HepG2 (cell line): ENCODE measurements around the gene LAMP1. TPM values are rescaled to one million over a fixed set of nuclear protein-coding genes. Genes with fewer than 3 reads are reported as not detected.

Experiments used
- ASH2L ChIP-seq: fragments of 300-600, 200-600 bp; sonication (generic); IDR thresholded peaks from 2 replicates; pipeline ENCODE4 v1.7.0; 2017; ENCODE audit warnings: low read depth, mild to moderate bottlenecking, moderate library complexity, mixed read lengths, low read length; ENCODE audit not compliant: insufficient read length
- CENPT ChIP-seq: sonication (generic); formaldehyde crosslinking; IDR thresholded peaks from 2 replicates; pipeline ENCODE4 v1.8.0; 2022; ENCODE audit warnings: low read depth, mild to moderate bottlenecking, moderate library complexity, missing genetic modification reagents
- DR1 ChIP-seq: sonication (generic); formaldehyde crosslinking; IDR thresholded peaks from 2 replicates; pipeline ENCODE4 v1.8.0; 2021; ENCODE audit warnings: mild to moderate bottlenecking, missing genetic modification reagents, inconsistent platforms
- HMG20A ChIP-seq: IDR thresholded peaks from 2 replicates; pipeline ENCODE4 v1.6.1; 2016; ENCODE audit warnings: borderline replicate concordance
- HOXA7 ChIP-seq: sonication (generic); formaldehyde crosslinking; IDR thresholded peaks from 2 replicates; pipeline ENCODE4 v1.8.1; 2022; ENCODE audit warnings: mild to moderate bottlenecking, missing genetic modification reagents, moderate library complexity
- KDM6A ChIP-seq: IDR thresholded peaks from 2 replicates; pipeline ENCODE4 v1.6.1; 2016; ENCODE audit warnings: low read depth
- MTF1 ChIP-seq: sonication (generic); formaldehyde crosslinking; IDR thresholded peaks from 2 replicates; pipeline ENCODE4 v1.5.0; 2020; ENCODE audit warnings: missing genetic modification reagents
- PRPF4 ChIP-seq: fragments of 200-400 bp; formaldehyde crosslinking; IDR thresholded peaks from 2 replicates; pipeline ENCODE4 v1.6.1; 2016; ENCODE audit warnings: low read length, low read depth; ENCODE audit not compliant: poor library complexity, severe bottlenecking
- RAD51 ChIP-seq: fragments of 450-650 bp; IDR thresholded peaks from 2 replicates; pipeline ENCODE4 v1.6.1; 2016; ENCODE audit warnings: borderline replicate concordance
- TBX3 ChIP-seq: fragments of 450-650 bp; IDR thresholded peaks from 2 replicates; pipeline ENCODE4 v1.6.1; 2017; ENCODE audit warnings: antibody characterized with exemption, mild to moderate bottlenecking, inconsistent platforms, borderline replicate concordance
- YY1 ChIP-seq: IDR thresholded peaks from 2 replicates; pipeline ENCODE4 v1.6.1; 2011; ENCODE audit warnings: low read length, low read depth, moderate library complexity, mild to moderate bottlenecking; ENCODE audit not compliant: insufficient read depth, insufficient replicate concordance
- ZNF790 ChIP-seq: sonication (generic); formaldehyde crosslinking; IDR thresholded peaks from 2 replicates; pipeline ENCODE4 v1.8.0; 2022; ENCODE audit warnings: missing genetic modification reagents, mild to moderate bottlenecking, borderline replicate concordance
- ZNF83 ChIP-seq: sonication (generic); formaldehyde crosslinking; IDR thresholded peaks from 2 replicates; pipeline ENCODE4 v1.4.0; 2020; ENCODE audit warnings: missing genetic modification reagents, mild to moderate bottlenecking, borderline replicate concordance
- ZNF850 ChIP-seq: sonication (generic); formaldehyde crosslinking; conservative IDR thresholded peaks from 2 replicates; pipeline ENCODE4 v1.9.0; 2021; ENCODE audit warnings: mild to moderate bottlenecking, missing genetic modification reagents
- polyA plus RNA-seq, 8 experiments: library from polyadenylated mRNA; depleted of rRNA in 3 of 8; stranded (reverse) in 7 of 8; unstranded in 1 of 8; fragments of >200 nt; fragmentation: Illumina TruSeq in 4 of 8; extraction: Trizol in 4 of 8; gene quantifications; 2 replicates each; pipeline versions ENCODE4 v1.2.1 to v1.2.3, GENCODE V29; 2011 to 2016; ENCODE audit warnings: low read depth in 4 of 8, missing spikeins in 1 of 8, mixed read lengths in 1 of 8; ENCODE audit not compliant: insufficient read depth in 1 of 8
- total RNA-seq, 5 experiments: library from RNA; depleted of rRNA; stranded (reverse); fragments of >200 nt; fragmentation: Illumina TruSeq; extraction: Trizol; gene quantifications; 2 replicates each; pipeline ENCODE4 v1.2.3, GENCODE V29; 2016; ENCODE audit warnings: low read depth in 1 of 5
- TF ChIP-seq, protein P1 (sequence below): sonication (generic); formaldehyde crosslinking; IDR thresholded peaks from 2 replicates; pipeline ENCODE4 v1.8.1; 2023; ENCODE audit warnings: mild to moderate bottlenecking, missing genetic modification reagents
- TF ChIP-seq, protein P2 (sequence below): sonication (generic); formaldehyde crosslinking; IDR thresholded peaks from 2 replicates; pipeline ENCODE4 v1.4.0; 2020; ENCODE audit warnings: low read depth, mild to moderate bottlenecking, missing genetic modification reagents
- TF ChIP-seq, protein P3 (sequence below): conservative IDR thresholded peaks from 2 replicates; pipeline ENCODE4 v1.6.1; 2018; ENCODE audit warnings: missing genetic modification reagents
- TF ChIP-seq, protein P4 (sequence below): sonication (generic); formaldehyde crosslinking; IDR thresholded peaks from 2 replicates; pipeline ENCODE4 v1.5.1; 2020; ENCODE audit warnings: missing genetic modification reagents, mild to moderate bottlenecking, borderline replicate concordance
- TF ChIP-seq, protein P5 (sequence below): sonication (generic); formaldehyde crosslinking; IDR thresholded peaks from 2 replicates; pipeline ENCODE4 v1.4.0; 2020; ENCODE audit warnings: mild to moderate bottlenecking, low read depth, missing genetic modification reagents
- TF ChIP-seq, protein P6 (sequence below): sonication (generic); formaldehyde crosslinking; IDR thresholded peaks from 2 replicates; pipeline ENCODE4 v1.5.0; 2020; ENCODE audit warnings: missing genetic modification reagents, mild to moderate bottlenecking, borderline replicate concordance

LAMP1 gene
- total and polyA plus RNA-seq, 2 of the 13 experiments (the other 11 are each of a cell fraction or from before 2014, with no cell fraction given): 103 to 112 TPM

DNA sequence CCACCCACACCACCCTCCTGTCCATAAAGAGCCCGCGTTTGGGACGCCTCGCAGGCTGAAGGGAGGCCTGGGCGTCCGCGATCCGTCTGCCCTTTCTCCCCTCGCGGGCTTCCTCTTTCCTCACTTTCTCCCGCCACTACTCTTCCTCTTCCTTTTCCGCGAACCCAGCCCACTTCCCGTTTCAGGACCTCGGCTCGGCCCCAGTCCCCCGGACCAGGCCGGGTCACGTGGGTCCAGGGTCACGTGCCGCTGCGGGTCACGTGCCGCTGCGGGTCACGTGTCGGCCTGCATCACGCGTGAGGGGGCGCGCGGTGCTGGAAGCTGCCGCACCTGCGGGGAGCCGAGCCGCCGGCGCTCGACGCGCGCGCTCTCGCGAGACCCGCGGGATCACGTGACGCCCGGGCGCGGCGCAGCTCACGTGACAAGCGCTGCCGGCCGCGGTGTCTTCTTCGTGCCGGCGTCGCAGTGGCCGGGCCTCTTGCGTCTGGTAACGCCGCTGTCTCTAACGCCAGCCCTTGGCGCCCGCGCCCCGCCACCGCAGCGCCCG, at the start of gene LAMP1 (continued):
- TF ChIP-seq, protein P1, sequence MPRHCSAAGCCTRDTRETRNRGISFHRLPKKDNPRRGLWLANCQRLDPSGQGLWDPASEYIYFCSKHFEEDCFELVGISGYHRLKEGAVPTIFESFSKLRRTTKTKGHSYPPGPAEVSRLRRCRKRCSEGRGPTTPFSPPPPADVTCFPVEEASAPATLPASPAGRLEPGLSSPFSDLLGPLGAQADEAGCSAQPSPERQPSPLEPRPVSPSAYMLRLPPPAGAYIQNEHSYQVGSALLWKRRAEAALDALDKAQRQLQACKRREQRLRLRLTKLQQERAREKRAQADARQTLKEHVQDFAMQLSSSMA: peak; percentile 96
- peak; percentile 75 for TF ChIP-seq TBX3
- no peak; the same call in 1 of the 2 replicates for TF ChIP-seq KDM6A (CRISPR knock-in tag)
- TF ChIP-seq, protein P2, sequence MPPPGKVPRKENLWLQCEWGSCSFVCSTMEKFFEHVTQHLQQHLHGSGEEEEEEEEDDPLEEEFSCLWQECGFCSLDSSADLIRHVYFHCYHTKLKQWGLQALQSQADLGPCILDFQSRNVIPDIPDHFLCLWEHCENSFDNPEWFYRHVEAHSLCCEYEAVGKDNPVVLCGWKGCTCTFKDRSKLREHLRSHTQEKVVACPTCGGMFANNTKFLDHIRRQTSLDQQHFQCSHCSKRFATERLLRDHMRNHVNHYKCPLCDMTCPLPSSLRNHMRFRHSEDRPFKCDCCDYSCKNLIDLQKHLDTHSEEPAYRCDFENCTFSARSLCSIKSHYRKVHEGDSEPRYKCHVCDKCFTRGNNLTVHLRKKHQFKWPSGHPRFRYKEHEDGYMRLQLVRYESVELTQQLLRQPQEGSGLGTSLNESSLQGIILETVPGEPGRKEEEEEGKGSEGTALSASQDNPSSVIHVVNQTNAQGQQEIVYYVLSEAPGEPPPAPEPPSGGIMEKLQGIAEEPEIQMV (CRISPR knock-in tag): peak; percentile 99
- TF ChIP-seq ZNF850 (CRISPR knock-in tag): no peak
- TF ChIP-seq ZNF790 (CRISPR knock-in tag): peak; percentile 90; the same call in 1 of the 2 replicates
- TF ChIP-seq MTF1: no peak
- TF ChIP-seq HMG20A (CRISPR knock-in tag): peak; percentile 49
- TF ChIP-seq, protein P3, sequence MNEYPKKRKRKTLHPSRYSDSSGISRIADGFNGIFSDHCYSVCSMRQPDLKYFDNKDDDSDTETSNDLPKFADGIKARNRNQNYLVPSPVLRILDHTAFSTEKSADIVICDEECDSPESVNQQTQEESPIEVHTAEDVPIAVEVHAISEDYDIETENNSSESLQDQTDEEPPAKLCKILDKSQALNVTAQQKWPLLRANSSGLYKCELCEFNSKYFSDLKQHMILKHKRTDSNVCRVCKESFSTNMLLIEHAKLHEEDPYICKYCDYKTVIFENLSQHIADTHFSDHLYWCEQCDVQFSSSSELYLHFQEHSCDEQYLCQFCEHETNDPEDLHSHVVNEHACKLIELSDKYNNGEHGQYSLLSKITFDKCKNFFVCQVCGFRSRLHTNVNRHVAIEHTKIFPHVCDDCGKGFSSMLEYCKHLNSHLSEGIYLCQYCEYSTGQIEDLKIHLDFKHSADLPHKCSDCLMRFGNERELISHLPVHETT (CRISPR knock-in tag): peak; percentile 98
- TF ChIP-seq PRPF4: no peak
- TF ChIP-seq RAD51: peak; percentile 100
- TF ChIP-seq, protein P4, sequence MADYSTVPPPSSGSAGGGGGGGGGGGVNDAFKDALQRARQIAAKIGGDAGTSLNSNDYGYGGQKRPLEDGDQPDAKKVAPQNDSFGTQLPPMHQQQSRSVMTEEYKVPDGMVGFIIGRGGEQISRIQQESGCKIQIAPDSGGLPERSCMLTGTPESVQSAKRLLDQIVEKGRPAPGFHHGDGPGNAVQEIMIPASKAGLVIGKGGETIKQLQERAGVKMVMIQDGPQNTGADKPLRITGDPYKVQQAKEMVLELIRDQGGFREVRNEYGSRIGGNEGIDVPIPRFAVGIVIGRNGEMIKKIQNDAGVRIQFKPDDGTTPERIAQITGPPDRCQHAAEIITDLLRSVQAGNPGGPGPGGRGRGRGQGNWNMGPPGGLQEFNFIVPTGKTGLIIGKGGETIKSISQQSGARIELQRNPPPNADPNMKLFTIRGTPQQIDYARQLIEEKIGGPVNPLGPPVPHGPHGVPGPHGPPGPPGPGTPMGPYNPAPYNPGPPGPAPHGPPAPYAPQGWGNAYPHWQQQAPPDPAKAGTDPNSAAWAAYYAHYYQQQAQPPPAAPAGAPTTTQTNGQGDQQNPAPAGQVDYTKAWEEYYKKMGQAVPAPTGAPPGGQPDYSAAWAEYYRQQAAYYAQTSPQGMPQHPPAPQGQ (CRISPR knock-in tag): no peak; the same call in 1 of the 2 replicates
- TF ChIP-seq, protein P5, sequence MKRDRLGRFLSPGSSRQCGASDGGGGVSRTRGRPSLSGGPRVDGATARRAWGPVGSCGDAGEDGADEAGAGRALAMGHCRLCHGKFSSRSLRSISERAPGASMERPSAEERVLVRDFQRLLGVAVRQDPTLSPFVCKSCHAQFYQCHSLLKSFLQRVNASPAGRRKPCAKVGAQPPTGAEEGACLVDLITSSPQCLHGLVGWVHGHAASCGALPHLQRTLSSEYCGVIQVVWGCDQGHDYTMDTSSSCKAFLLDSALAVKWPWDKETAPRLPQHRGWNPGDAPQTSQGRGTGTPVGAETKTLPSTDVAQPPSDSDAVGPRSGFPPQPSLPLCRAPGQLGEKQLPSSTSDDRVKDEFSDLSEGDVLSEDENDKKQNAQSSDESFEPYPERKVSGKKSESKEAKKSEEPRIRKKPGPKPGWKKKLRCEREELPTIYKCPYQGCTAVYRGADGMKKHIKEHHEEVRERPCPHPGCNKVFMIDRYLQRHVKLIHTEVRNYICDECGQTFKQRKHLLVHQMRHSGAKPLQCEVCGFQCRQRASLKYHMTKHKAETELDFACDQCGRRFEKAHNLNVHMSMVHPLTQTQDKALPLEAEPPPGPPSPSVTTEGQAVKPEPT (CRISPR knock-in tag): peak; percentile 93
- TF ChIP-seq ZNF83 (CRISPR knock-in tag): no peak
- peak; percentile 74 for TF ChIP-seq YY1
- TF ChIP-seq CENPT (CRISPR knock-in tag): peak; percentile 97
- peak; percentile 57 for TF ChIP-seq ASH2L
- TF ChIP-seq, protein P6, sequence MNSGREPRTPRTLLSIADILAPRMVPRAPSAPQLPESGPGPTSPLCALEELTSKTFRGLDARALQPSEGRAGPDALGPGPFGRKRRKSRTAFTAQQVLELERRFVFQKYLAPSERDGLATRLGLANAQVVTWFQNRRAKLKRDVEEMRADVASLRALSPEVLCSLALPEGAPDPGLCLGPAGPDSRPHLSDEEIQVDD (CRISPR knock-in tag): peak; percentile 97; the same call in 1 of the 2 replicates
- no peak for TF ChIP-seq HOXA7 (CRISPR knock-in tag)
- TF ChIP-seq DR1 (CRISPR knock-in tag): peak; percentile 90; the same call in 1 of the 2 replicates
